WTC11 (cell line): ENCODE measurements around the gene DTX4. TPM values are rescaled to one million over a fixed set of nuclear protein-coding genes. Genes with fewer than 3 reads are reported as not detected.

Experiments
- ATAC-seq: fragments of 200-7000 bp; cut with Tn5 transposase; 2 replicates; pipeline ENCODE4 v1.10.0; 2021; ENCODE audit warnings: mild to moderate bottlenecking, moderate library complexity
- Bru-seq: library from RNA; stranded (reverse); fragments of 400-500 nt; gene quantifications from one replicate; lab custom pipeline; 2021; lab: Mats Ljungman, UMichigan
- CTCF ChIA-PET: fragments of 300-600 bp; sonication (Branson Sonifier 250); formaldehyde crosslinking; loops from one replicate; lab custom pipeline; 2021; ENCODE audit warnings: antibody characterized with exemption; lab: Charles Lee
- POLR2A ChIA-PET: fragments of 350-600 bp; sonication (Branson Sonifier 250); formaldehyde crosslinking; loops from one replicate; lab custom pipeline; 2021; ENCODE audit warnings: antibody characterized with exemption; lab: Charles Lee
- DNase-seq: peaks from one replicate; pipeline ENCODE4 v3.0.0; 2021; ENCODE audit warnings: low spot score
- H3K27ac Mint-ChIP-seq: 2 replicates; pipeline ENCODE4 v1.8.0; 2021; ENCODE audit warnings: mixed read lengths
- H3K27me3 Mint-ChIP-seq: 2 replicates; pipeline ENCODE4 v1.8.0; 2021; ENCODE audit warnings: low read depth, mild to moderate bottlenecking, moderate library complexity, mixed read lengths
- H3K36me3 Mint-ChIP-seq: 2 replicates; pipeline ENCODE4 v1.8.0; 2021; ENCODE audit warnings: mixed read lengths
- H3K4me1 Mint-ChIP-seq: 2 replicates; pipeline ENCODE4 v1.8.0; 2022; ENCODE audit warnings: mixed read lengths
- H3K4me3 Mint-ChIP-seq: 2 replicates; pipeline ENCODE4 v1.8.0; 2021; ENCODE audit warnings: mild to moderate bottlenecking, moderate library complexity, mixed read lengths
- H3K9me3 Mint-ChIP-seq: 2 replicates; pipeline ENCODE4 v1.8.0; 2021; ENCODE audit warnings: mixed read lengths
- EMX1 ChIP-seq: fragments of 250-450 bp; sonication (Bioruptor Pico); IDR thresholded peaks from 2 replicates; pipeline ENCODE4 v1.8.0; 2021; ENCODE audit warnings: mild to moderate bottlenecking
- GABPB1 ChIP-seq: sonication (generic); formaldehyde crosslinking; IDR thresholded peaks from 2 replicates; pipeline ENCODE4 v1.8.1; 2023; ENCODE audit warnings: mild to moderate bottlenecking, missing genetic modification reagents
- MYBL2 ChIP-seq: sonication (generic); formaldehyde crosslinking; IDR thresholded peaks from 2 replicates; pipeline ENCODE4 v1.8.1; 2023; ENCODE audit warnings: mild to moderate bottlenecking, moderate library complexity, missing genetic modification reagents
- NFYB ChIP-seq: sonication (generic); formaldehyde crosslinking; conservative IDR thresholded peaks from 2 replicates; pipeline ENCODE4 v1.8.0; 2022; ENCODE audit warnings: low read depth, missing genetic modification reagents
- OVOL2 ChIP-seq: fragments of 250-450 bp; sonication (Bioruptor Pico); IDR thresholded peaks from 2 replicates; pipeline ENCODE4 v1.9.0; 2021; ENCODE audit warnings: mild to moderate bottlenecking, borderline replicate concordance
- RORB ChIP-seq: fragments of 250-450 bp; sonication (Bioruptor Pico); IDR thresholded peaks from 2 replicates; pipeline ENCODE4 v1.9.0; 2021; ENCODE audit warnings: mild to moderate bottlenecking
- SMAD3 ChIP-seq: sonication (generic); formaldehyde crosslinking; IDR thresholded peaks from 2 replicates; pipeline ENCODE4 v1.8.0; 2022; ENCODE audit warnings: missing genetic modification reagents, mild to moderate bottlenecking, borderline replicate concordance
- SP1 ChIP-seq: sonication (generic); formaldehyde crosslinking; conservative IDR thresholded peaks from 2 replicates; pipeline ENCODE4 v1.8.1; 2022; ENCODE audit warnings: missing genetic modification reagents
- TCF7 ChIP-seq: sonication (generic); formaldehyde crosslinking; IDR thresholded peaks from 2 replicates; pipeline ENCODE4 v1.8.0; 2022; ENCODE audit warnings: mild to moderate bottlenecking, low read depth, missing genetic modification reagents, moderate library complexity
- TP53 ChIP-seq: sonication (generic); formaldehyde crosslinking; IDR thresholded peaks from 2 replicates; pipeline ENCODE4 v1.8.1; 2023; ENCODE audit warnings: mild to moderate bottlenecking, missing genetic modification reagents
- ZBTB21 ChIP-seq: sonication (generic); formaldehyde crosslinking; IDR thresholded peaks from 2 replicates; pipeline ENCODE4 v1.8.1; 2023; ENCODE audit warnings: mild to moderate bottlenecking, missing genetic modification reagents, borderline replicate concordance
- ZNF121 ChIP-seq: sonication (generic); formaldehyde crosslinking; IDR thresholded peaks from 2 replicates; pipeline ENCODE4 v1.8.0; 2023; ENCODE audit warnings: missing genetic modification reagents
- ZNF232 ChIP-seq: sonication (generic); formaldehyde crosslinking; IDR thresholded peaks from 2 replicates; pipeline ENCODE4 v1.8.0; 2022; ENCODE audit warnings: mild to moderate bottlenecking, missing genetic modification reagents
- ZNF396 ChIP-seq: fragments of 250-450 bp; sonication (Bioruptor Pico); IDR thresholded peaks from 2 replicates; pipeline ENCODE4 v1.8.0; 2021; ENCODE audit warnings: mild to moderate bottlenecking, moderate library complexity, borderline replicate concordance
- long read RNA-seq, 3 experiments: library from RNA in 1 of 3; library from capped mRNA in 1 of 3; library from polyadenylated mRNA in 1 of 3; unstranded in 2 of 3; stranded (forward) in 1 of 3; transcript quantifications; one replicate each; pipeline ENCODE4 v2.0.0, GENCODE V29; 2021
- total RNA-seq: library from RNA; stranded (reverse); gene quantifications from 3 replicates; pipeline ENCODE4 v1.2.3, GENCODE V29; 2021
- TF ChIP-seq, protein P1 (sequence below): fragments of 250-450 bp; sonication (Bioruptor Pico); IDR thresholded peaks from 2 replicates; pipeline ENCODE4 v2.1.2; 2022; ENCODE audit warnings: mild to moderate bottlenecking, moderate library complexity
- TF ChIP-seq, protein P2 (sequence below): sonication (generic); formaldehyde crosslinking; IDR thresholded peaks from 2 replicates; pipeline ENCODE4 v1.8.0; 2022; ENCODE audit warnings: mild to moderate bottlenecking, missing genetic modification reagents
- TF ChIP-seq, protein P3 (sequence below): sonication (generic); formaldehyde crosslinking; IDR thresholded peaks from 2 replicates; pipeline ENCODE4 v1.8.1; 2023; ENCODE audit warnings: mild to moderate bottlenecking, missing genetic modification reagents
- TF ChIP-seq, protein P4 (sequence below): sonication (generic); formaldehyde crosslinking; IDR thresholded peaks from 2 replicates; pipeline ENCODE4 v1.8.0; 2022; ENCODE audit warnings: mild to moderate bottlenecking, missing genetic modification reagents
- TF ChIP-seq, protein P5 (sequence below): sonication (generic); formaldehyde crosslinking; IDR thresholded peaks from 2 replicates; pipeline ENCODE4 v1.8.1; 2023; ENCODE audit warnings: mild to moderate bottlenecking, moderate library complexity, missing genetic modification reagents
- TF ChIP-seq, protein P6 (sequence below): fragments of 250-450 bp; sonication (Bioruptor Pico); IDR thresholded peaks from 2 replicates; pipeline ENCODE4 v1.8.0; 2021; ENCODE audit warnings: mild to moderate bottlenecking
- TF ChIP-seq, protein P7 (sequence below): sonication (generic); formaldehyde crosslinking; IDR thresholded peaks from 2 replicates; pipeline ENCODE4 v1.8.0; 2023; ENCODE audit warnings: missing genetic modification reagents, mild to moderate bottlenecking, borderline replicate concordance

The DTX4 gene
- total RNA-seq (12.3 to 15.5 TPM (median 12.8 TPM) in 3 replicates), Bru-seq, nascent RNA (percentile 65 among the genes with signal in this experiment)
- long read RNA-seq, experiment 1, full-length matches to known transcripts = 40 of 64 reads
- long read RNA-seq, experiment 1, partial matches to known transcripts = 7 of 64 reads
- long read RNA-seq, experiment 1, other reads (novel, unspliced or antisense) = 17 of 64 reads
- long read RNA-seq, experiment 2, full-length matches to known transcripts = 4 of 25 reads
- long read RNA-seq, experiment 2, partial matches to known transcripts = 1 of 25 reads
- long read RNA-seq, experiment 2, other reads (novel, unspliced or antisense) = 20 of 25 reads
- long read RNA-seq, experiment 3, partial matches to known transcripts = 0 of 1 reads
- long read RNA-seq, experiment 3, other reads (novel, unspliced or antisense) = 1 of 1 reads

DNA sequence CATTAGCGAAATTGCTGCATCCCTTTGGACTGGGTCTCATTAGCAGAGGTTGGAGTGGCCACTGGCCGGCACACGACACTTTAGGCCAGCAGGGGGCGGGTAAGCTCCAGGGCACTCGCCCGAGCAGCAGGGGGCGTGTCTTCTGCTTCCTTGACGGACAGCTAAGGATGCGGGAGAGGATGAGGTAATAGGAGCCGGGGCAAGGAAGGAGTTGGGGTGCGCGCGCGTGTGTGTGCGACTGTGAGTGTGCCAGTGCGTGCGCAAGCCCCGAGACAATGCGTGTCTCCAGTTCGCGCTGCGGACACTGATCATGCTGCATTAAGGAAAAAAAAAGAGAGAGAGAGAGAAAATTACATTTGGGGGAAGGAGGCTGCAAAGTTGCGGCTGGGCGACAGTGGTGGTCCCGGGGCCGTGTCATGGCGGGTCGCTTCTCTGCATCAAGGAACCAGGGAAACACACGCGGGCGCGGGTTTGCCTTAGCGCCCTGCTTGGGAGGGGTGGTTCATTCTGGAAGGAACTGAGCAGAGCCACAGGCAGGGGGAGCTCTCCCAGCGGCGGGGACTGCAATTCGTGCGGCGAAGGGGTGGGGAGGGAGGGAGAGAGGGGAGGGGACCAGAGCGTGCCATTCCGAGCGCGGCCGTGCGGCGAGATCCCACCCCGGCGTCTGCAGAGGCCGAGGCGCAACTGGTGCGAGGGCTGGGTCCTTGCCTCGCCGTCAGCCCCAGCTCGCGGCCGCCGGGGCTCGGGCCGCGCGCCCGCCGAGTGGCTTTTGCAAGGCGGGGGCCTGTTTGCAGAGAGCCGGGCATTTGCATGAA, at the start of gene DTX4:
TSS of gene DTX4 (plus strand) at position 625 of the 815 bp plus-strand sequence. CDS start 464 bp downstream, outside the sequence.
- peaks cover 4% of the 10 kb centered on the region; the same call in 1 of the 2 replicates for H3K27me3 Mint-ChIP-seq
- peaks cover 26% of the 10 kb centered on the region for H3K4me1 Mint-ChIP-seq
- ATAC-seq (peak; percentile 58), DNase-seq (peak; percentile 96)
- ChIA-PET CTCF (interaction anchor here (0.6 to 14.2 kb wide), 59 partner anchors 11 to 1330 kb away, joined by 3 to 382 read pairs (median 4); partner anchors contain the start of genes FAM111B, OR5A1, OR5A2 and PATL1), POLR2A (interaction anchor here (0.8 to 1.8 kb wide), 6 partner anchors 13 to 497 kb away, joined by 3 to 8 read pairs (median 4); partner anchors contain the start of gene PATL1)
- H3K36me3 Mint-ChIP-seq = no peaks in the 10 kb centered on the region
- H3K9me3 Mint-ChIP-seq = no peaks in the 10 kb centered on the region
- H3K27ac Mint-ChIP-seq = no peak within 1 kb of the TSS
- H3K4me3 Mint-ChIP-seq = peak within 1 kb of the TSS; percentile 90
- TF ChIP-seq SMAD3 (CRISPR knock-in tag) = no peak
- no peak for TF ChIP-seq EMX1 (CRISPR knock-in tag)
- no peak for TF ChIP-seq RORB (CRISPR knock-in tag)
- TF ChIP-seq GABPB1 = peak; percentile 19; the same call in 1 of the 2 replicates
- TF ChIP-seq, protein P1, sequence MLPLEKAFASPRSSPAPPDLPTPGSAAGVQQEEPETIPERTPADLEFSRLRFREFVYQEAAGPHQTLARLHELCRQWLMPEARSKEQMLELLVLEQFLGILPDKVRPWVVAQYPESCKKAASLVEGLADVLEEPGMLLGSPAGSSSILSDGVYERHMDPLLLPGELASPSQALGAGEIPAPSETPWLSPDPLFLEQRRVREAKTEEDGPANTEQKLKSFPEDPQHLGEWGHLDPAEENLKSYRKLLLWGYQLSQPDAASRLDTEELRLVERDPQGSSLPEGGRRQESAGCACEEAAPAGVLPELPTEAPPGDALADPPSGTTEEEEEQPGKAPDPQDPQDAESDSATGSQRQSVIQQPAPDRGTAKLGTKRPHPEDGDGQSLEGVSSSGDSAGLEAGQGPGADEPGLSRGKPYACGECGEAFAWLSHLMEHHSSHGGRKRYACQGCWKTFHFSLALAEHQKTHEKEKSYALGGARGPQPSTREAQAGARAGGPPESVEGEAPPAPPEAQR (CRISPR knock-in tag) = no peak
- TF ChIP-seq ZBTB21 (CRISPR knock-in tag) = 0 out of 2 replicates have a peak, but pooled peaks have one; percentile 38
- TF ChIP-seq OVOL2 (CRISPR knock-in tag) = no peak
- TF ChIP-seq TCF7 (CRISPR knock-in tag) = peak; percentile 62; the same call in 1 of the 2 replicates
- TF ChIP-seq NFYB = 0 out of 2 replicates have a peak, but pooled peaks have one; percentile 10
- TF ChIP-seq MYBL2 (CRISPR knock-in tag) = peak; percentile 55; the same call in 1 of the 2 replicates
- TF ChIP-seq, protein P2, sequence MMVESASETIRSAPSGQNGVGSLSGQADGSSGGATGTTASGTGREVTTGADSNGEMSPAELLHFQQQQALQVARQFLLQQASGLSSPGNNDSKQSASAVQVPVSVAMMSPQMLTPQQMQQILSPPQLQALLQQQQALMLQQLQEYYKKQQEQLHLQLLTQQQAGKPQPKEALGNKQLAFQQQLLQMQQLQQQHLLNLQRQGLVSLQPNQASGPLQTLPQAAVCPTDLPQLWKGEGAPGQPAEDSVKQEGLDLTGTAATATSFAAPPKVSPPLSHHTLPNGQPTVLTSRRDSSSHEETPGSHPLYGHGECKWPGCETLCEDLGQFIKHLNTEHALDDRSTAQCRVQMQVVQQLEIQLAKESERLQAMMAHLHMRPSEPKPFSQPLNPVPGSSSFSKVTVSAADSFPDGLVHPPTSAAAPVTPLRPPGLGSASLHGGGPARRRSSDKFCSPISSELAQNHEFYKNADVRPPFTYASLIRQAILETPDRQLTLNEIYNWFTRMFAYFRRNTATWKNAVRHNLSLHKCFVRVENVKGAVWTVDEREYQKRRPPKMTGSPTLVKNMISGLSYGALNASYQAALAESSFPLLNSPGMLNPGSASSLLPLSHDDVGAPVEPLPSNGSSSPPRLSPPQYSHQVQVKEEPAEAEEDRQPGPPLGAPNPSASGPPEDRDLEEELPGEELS = peak; percentile 67; the same call in 1 of the 2 replicates
- TF ChIP-seq, protein P3, sequence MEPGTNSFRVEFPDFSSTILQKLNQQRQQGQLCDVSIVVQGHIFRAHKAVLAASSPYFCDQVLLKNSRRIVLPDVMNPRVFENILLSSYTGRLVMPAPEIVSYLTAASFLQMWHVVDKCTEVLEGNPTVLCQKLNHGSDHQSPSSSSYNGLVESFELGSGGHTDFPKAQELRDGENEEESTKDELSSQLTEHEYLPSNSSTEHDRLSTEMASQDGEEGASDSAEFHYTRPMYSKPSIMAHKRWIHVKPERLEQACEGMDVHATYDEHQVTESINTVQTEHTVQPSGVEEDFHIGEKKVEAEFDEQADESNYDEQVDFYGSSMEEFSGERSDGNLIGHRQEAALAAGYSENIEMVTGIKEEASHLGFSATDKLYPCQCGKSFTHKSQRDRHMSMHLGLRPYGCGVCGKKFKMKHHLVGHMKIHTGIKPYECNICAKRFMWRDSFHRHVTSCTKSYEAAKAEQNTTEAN (CRISPR knock-in tag) = peak; percentile 82; the same call in 1 of the 2 replicates
- no peak for TF ChIP-seq ZNF396 (CRISPR knock-in tag)
- peak; percentile 78 for TF ChIP-seq ZNF121 (CRISPR knock-in tag)
- TF ChIP-seq, protein P4, sequence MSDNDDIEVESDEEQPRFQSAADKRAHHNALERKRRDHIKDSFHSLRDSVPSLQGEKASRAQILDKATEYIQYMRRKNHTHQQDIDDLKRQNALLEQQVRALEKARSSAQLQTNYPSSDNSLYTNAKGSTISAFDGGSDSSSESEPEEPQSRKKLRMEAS (CRISPR knock-in tag) = peak; percentile 69
- TF ChIP-seq SP1 (CRISPR knock-in tag) = peak; percentile 72
- TF ChIP-seq, protein P5, sequence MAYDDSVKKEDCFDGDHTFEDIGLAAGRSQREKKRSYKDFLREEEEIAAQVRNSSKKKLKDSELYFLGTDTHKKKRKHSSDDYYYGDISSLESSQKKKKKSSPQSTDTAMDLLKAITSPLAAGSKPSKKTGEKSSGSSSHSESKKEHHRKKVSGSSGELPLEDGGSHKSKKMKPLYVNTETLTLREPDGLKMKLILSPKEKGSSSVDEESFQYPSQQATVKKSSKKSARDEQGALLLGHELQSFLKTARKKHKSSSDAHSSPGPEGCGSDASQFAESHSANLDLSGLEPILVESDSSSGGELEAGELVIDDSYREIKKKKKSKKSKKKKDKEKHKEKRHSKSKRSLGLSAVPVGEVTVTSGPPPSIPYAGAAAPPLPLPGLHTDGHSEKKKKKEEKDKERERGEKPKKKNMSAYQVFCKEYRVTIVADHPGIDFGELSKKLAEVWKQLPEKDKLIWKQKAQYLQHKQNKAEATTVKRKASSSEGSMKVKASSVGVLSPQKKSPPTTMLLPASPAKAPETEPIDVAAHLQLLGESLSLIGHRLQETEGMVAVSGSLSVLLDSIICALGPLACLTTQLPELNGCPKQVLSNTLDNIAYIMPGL (CRISPR knock-in tag) = peak; percentile 79
- TF ChIP-seq, protein P6, sequence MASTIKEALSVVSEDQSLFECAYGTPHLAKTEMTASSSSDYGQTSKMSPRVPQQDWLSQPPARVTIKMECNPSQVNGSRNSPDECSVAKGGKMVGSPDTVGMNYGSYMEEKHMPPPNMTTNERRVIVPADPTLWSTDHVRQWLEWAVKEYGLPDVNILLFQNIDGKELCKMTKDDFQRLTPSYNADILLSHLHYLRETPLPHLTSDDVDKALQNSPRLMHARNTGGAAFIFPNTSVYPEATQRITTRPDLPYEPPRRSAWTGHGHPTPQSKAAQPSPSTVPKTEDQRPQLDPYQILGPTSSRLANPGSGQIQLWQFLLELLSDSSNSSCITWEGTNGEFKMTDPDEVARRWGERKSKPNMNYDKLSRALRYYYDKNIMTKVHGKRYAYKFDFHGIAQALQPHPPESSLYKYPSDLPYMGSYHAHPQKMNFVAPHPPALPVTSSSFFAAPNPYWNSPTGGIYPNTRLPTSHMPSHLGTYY (CRISPR knock-in tag) = no peak
- TF ChIP-seq ZNF232 (CRISPR knock-in tag) = 0 out of 2 replicates have a peak, but pooled peaks have one; percentile 64
- TF ChIP-seq TP53 (CRISPR knock-in tag) = 0 out of 2 replicates have a peak, but pooled peaks have one; percentile 32
- TF ChIP-seq, protein P7, sequence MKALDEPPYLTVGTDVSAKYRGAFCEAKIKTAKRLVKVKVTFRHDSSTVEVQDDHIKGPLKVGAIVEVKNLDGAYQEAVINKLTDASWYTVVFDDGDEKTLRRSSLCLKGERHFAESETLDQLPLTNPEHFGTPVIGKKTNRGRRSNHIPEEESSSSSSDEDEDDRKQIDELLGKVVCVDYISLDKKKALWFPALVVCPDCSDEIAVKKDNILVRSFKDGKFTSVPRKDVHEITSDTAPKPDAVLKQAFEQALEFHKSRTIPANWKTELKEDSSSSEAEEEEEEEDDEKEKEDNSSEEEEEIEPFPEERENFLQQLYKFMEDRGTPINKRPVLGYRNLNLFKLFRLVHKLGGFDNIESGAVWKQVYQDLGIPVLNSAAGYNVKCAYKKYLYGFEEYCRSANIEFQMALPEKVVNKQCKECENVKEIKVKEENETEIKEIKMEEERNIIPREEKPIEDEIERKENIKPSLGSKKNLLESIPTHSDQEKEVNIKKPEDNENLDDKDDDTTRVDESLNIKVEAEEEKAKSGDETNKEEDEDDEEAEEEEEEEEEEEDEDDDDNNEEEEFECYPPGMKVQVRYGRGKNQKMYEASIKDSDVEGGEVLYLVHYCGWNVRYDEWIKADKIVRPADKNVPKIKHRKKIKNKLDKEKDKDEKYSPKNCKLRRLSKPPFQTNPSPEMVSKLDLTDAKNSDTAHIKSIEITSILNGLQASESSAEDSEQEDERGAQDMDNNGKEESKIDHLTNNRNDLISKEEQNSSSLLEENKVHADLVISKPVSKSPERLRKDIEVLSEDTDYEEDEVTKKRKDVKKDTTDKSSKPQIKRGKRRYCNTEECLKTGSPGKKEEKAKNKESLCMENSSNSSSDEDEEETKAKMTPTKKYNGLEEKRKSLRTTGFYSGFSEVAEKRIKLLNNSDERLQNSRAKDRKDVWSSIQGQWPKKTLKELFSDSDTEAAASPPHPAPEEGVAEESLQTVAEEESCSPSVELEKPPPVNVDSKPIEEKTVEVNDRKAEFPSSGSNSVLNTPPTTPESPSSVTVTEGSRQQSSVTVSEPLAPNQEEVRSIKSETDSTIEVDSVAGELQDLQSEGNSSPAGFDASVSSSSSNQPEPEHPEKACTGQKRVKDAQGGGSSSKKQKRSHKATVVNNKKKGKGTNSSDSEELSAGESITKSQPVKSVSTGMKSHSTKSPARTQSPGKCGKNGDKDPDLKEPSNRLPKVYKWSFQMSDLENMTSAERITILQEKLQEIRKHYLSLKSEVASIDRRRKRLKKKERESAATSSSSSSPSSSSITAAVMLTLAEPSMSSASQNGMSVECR (CRISPR knock-in tag) = 0 out of 2 replicates have a peak, but pooled peaks have one; percentile 61
